DMS114 treated with DMSO at 0.1 percent for 48 hours (cell line): ENCODE results near the gene EXOSC9.
A peak's percentile ranks its signal among the peaks of the same experiment; 100 is the strongest.
"Not testable (repeated sequence)": the region's sequence is repeated elsewhere in the genome, so short reads cannot be mapped to it uniquely, and the experiment has no call there.

ENCODE experiments used
- DNase-seq: peaks from one replicate; lab custom pipeline; 2025; ENCODE audit not compliant: unreplicated experiment; lab: John Stamatoyannopoulos, UW

Gene EXOSC9

GRCh38 chr4:121800961-121801714 lies at the start of gene EXOSC9:
TSS of gene EXOSC9 (plus strand) at chr4:121801323. CDS start at chr4:121801425, 102 bp downstream.
- peak; percentile 71 for DNase-seq

- not testable (repeated sequence) for DNase-seq
Measured at GRCh38 chr4:121752142-121752541, 49.0 kb upstream of the EXOSC9 start.

GRCh38 chr4:121758925-121759568 lies 42.1 kb upstream of the EXOSC9 start:
- no peak for DNase-seq

GRCh38 chr4:121760205-121760604 lies 40.9 kb upstream of the EXOSC9 start:
- no peak for DNase-seq

GRCh38 chr4:121764303-121764701 lies 36.8 kb upstream of the EXOSC9 start:
- DNase-seq = no peak

GRCh38 chr4:121764702-121765367 lies 36.3 kb upstream of the EXOSC9 start, which contains the start of gene SMIM43:
TSS of gene SMIM43 (minus strand) at chr4:121765164. CDS start at chr4:121765105, 59 bp downstream.
- DNase-seq = no peak

GRCh38 chr4:121765368-121765705 lies 35.8 kb upstream of the EXOSC9 start:
- no peak for DNase-seq

- DNase-seq = no peak
Measured at GRCh38 chr4:121765971-121766538, 35.1 kb upstream of the EXOSC9 start.

GRCh38 chr4:121767166-121767565 lies 34.0 kb upstream of the EXOSC9 start:
- no peak for DNase-seq

- no peak for DNase-seq
Measured at GRCh38 chr4:121769341-121769740, 31.8 kb upstream of the EXOSC9 start.

GRCh38 chr4:121771869-121772268 lies 29.3 kb upstream of the EXOSC9 start:
- DNase-seq = no peak

- no peak for DNase-seq
Measured at GRCh38 chr4:121773883-121774282, 27.2 kb upstream of the EXOSC9 start.

GRCh38 chr4:121776610-121777401 lies 24.3 kb upstream of the EXOSC9 start:
- no peak for DNase-seq

GRCh38 chr4:121777625-121778024 lies 23.5 kb upstream of the EXOSC9 start:
- no peak for DNase-seq

GRCh38 chr4:121778991-121779628 lies 22.0 kb upstream of the EXOSC9 start:
- no peak for DNase-seq

GRCh38 chr4:121783210-121783609 lies 17.9 kb upstream of the EXOSC9 start:
- no peak for DNase-seq

- no peak for DNase-seq
Measured at GRCh38 chr4:121784401-121784800, 16.7 kb upstream of the EXOSC9 start.

- no peak for DNase-seq
Measured at GRCh38 chr4:121784975-121785374, 16.1 kb upstream of the EXOSC9 start.

- DNase-seq = no peak
Measured at GRCh38 chr4:121785479-121785878, 15.6 kb upstream of the EXOSC9 start.

- no peak for DNase-seq
Measured at GRCh38 chr4:121786221-121786620, 14.9 kb upstream of the EXOSC9 start.
